Stimulated activated CD4-positive, alpha-beta T cell treated with anti-CD3 and anti-CD28 coated beads, Interleukin-1b, Interleukin-23, amount 100 ng/mL, for 1 hour (primary cell): ENCODE data around the gene CEACAM3.

Source experiments
- DNase-seq, 2 donors: peaks; one replicate each; pipeline ENCODE4 v3.0.0-alpha.2; 2020; ENCODE audit warnings: low read depth in 2 of 2

CEACAM3 gene

DNA sequence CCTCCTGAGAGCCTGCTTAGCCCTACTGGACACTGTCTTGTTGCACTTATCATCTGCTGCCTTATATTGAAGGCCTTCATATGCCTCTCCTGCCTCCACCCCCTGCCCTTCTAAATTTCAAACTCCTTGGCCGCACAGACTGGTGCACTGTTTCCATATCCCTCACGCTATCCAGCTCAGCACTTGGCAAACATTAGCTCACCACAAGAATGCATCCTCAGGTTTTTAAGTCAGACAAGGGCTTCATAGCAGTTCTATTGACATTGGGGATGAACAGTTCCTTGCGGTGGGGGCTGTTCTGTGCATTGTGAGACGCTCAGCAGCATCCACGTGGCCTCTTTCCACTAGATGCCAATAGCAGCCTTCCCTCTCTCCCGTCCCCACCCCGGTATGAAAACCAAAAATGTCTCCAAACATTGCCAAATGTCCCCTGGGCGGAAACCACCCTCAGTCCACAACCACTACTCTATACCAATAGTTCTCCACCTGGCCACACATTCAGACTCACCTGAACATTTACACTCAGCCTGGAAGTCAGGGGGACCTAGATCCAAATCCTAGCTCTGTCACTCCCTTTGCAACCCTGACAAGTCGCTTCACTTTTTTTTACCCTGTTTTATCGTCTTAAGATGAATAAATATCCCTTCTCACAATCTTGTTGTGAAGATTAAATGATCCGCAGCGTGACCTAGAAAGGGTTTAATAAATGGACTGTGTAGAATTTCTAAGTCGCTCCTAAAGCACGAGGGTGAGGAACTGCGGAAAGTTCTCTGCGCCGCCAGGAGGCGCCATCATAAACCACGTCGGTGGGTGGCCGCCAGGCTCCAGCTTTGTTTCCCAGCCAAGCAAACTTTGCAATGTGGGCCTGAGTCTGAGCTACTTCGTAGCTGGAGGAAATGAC, 3.6 kb upstream of the CEACAM3 start:
- peak in 1 of 2 donors; percentile 33 for DNase-seq

- DNase-seq: no peak
Observed at GRCh38 chr19:41793414-41793727, 3.0 kb upstream of the CEACAM3 start.

DNA sequence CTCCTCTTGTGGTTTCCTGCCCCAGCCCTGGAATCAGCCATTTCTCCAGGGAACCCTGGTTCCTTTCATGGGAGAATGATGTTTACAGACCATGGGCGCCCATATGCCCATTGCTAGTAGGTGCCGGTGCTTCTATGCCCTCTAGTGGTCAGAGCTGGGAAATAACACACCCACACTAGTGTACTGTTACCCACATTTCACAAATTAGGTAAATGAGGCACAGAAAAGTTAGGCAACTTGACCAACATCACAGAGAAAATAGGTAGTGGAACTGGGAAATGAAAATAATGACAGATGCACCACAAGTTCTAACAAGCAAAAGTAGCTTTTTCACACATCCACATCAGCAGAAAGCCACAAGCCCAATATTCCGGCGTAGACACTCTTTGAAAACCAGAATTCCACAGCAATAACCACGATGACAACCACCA, 1.3 kb upstream of the CEACAM3 start:
- DNase-seq: peak; percentile 21 to 35

GRCh38 chr19:41796901-41797300, 514 bp downstream of the CEACAM3 start:
- DNase-seq: no peak

DNA sequence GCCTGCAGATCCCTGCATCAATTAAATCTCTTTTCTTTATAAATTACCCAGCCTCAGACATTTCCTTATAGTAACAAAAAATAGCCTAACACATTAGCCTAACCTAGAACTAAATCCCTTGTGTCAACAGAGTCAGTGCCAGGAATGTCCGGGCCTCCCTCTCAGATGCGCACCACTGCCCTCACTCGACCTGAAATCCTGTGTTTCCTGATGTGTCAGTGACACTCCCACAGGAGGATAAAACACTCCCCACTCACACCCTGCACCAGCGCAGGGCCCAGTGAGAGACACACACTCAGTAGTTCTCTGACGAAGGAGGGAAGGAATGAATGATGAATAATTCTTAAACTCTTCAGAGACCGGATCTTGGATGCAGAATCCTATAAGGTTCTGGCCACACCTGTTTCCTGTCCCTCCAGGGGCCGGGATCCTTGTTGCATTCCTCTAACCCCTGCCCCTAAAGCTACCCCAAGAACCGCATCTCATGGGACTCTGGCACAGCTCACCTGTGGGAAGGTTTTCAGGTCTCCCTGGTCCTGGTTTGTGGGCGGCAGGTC, 3.1 kb downstream of the CEACAM3 start:
- no peak for DNase-seq

GRCh38 chr19:41801031-41801430, 4.6 kb downstream of the CEACAM3 start:
- DNase-seq: no peak

DNA sequence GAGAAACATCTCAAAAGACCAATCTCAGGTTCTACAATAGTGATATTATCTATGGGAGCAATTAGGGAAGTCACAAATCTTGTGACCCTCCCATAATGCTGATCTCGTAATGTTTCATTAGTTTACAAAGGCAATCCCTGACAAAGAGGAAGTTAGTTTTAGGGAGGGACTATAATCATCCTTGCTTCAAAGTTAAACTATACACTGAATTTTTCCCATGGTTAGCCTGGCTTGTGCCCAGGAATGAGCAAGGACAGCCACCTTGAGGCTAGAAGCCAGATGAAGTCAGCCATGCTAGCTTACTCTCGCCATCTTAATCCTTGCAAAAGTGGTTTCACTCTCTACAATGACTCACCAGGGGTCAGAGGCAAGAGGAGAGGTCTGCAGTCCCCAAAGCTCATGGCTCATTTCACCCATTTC, 5.4 kb downstream of the CEACAM3 start:
- no peak for DNase-seq

DNA sequence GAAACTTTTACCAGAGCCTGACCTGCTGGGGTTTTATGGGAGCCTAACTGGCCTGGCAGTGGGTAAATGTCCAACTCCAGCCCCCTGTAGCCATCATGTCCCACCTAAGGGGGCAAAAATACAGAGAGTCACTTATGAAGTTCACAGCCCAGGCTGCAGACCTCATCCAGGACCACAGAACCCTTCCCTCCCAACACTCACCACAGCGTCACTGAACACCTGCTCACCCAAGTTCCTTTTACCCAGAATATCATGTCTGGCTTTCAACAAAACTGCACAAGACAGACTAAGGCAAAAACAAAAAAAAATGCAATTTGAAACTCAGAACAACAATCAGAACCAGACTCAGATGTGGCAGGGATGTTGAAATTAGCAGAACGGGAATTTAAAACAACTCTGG, 6.4 kb downstream of the CEACAM3 start:
- no peak for DNase-seq

- no peak for DNase-seq
Observed at GRCh38 chr19:41804336-41804735, 7.9 kb downstream of the CEACAM3 start.

- DNase-seq: no peak
Observed at GRCh38 chr19:41807176-41807575, 10.8 kb downstream of the CEACAM3 start.

DNA sequence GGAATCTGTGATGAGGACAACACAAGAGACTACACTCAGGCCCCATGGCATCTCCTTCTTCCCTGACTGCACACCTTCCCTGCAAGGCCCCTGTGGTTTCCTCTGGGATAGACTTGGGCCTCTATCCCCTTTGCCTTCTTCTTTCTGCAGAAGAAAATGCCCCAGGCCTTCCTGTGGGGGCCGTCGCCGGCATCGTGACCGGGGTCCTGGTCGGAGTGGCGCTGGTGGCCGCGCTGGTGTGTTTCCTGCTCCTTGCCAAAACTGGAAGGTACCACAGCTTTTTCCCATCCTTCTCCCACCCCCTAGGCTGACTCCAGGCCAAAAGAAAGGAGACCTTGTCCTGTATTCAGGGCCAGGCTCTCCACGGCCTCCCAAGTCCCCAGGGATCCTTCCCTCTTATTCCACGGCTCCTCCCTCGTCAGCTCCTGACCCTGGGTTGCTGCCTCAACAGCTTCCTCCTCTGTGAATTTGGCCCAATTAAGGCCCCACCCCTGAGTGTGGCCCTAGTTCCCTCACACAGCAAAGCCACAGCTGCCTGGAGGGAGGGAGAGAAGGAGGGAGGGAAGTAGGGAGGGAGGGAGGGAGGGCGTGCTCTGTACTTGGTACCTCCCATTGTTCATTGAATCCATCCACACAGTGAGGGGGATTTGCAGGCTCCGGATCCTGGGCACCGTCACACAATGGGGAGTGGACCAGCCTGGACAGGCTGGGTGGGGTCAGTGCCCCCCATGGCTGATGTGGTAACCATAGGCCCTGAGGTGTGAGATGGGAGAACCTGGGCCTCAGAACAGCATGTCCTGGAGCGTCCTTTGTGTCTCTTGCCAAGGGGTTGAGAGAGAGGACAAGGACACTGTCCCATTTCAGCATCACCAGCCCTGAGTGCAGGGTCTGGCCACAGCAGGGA, 12.5 kb downstream of the CEACAM3 start:
- DNase-seq: no peak

DNA sequence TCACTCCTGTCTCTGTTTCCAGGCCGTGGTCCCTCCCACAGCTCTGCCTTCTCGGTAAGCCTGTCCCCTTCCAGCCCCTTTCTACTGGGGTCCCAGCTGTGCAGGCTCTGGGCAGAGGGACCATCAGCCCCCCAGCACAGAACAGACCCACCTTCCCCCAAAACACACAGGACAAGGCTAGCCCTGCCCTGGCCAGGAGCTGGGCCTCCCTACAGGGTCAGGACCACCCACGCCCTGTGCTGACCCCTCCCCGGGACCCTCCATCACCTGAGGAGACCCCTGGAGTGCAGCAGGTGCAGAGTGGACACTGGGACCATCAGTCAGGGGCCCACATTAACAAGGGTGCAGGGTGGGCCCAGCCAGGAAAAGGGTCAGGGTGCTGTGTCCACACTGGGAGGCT, 13.9 kb downstream of the CEACAM3 start:
- DNase-seq: no peak

GRCh38 chr19:41811036-41811435, 14.6 kb downstream of the CEACAM3 start:
- no peak for DNase-seq

GRCh38 chr19:41811981-41812380, 15.6 kb downstream of the CEACAM3 start:
- DNase-seq: no peak

DNA sequence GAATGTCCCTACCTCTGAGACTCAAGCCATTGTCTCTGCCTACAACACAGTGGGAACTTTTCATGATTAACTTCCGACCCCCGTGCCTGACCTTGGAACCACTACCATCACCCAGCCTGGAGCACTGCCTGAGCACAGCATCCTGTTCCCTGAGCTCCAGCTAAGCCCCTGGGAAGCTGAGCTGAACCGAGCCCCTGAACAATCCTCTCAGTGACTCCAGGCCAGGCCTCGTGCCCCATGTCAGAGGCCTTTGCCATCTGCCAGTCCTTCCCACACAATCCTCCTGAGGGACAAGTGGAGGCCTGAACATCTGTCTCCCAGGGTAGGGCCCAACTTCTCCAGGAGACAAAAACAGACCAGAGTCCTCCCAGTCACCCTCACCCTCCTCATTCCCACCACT, 17.5 kb downstream of the CEACAM3 start:
- no peak for DNase-seq

DNA sequence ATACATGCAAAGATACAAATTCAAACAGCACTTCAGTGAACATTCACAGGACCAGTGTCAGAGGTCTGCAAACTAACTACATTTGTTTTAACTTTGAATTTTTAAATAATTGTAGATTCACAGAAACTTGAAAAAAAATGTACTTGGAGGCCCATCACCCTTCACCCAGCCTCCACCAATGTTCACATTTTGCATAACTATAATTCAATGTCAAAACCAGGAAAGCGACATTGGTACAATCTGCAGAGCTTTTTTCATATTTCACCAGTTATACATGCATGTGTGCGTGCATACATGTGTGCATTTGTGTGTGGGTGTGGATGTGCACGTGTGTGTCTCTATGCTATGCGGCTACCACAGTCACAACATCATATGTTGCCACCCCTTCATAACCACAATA, 18.9 kb downstream of the CEACAM3 start:
- no peak for DNase-seq

- no peak for DNase-seq
Observed at GRCh38 chr19:41816761-41817160, 20.4 kb downstream of the CEACAM3 start.

GRCh38 chr19:41821003-41821735, 24.8 kb downstream of the CEACAM3 start:
- no peak for DNase-seq

GRCh38 chr19:41837981-41838708, 41.8 kb downstream of the CEACAM3 start:
- DNase-seq: no peak

DNA sequence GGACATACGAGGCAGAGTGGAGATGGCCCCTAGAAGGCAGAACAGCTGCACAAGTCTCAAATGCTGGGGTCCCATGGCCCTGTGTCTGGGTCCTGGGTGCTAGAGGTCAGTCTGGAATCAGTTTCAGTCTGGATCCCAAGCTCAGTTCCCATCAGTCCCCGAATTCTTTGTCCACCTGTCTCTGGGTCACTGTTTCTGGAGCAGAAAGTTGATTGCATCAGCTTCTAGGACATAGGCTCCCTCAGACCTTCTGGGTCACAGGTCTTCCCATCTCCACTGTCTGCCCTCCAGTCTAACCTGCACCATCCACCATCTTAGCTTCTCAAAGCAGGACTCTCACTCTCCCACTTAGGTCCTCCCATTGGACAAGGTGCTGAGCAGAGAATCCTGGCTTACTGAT, 42.8 kb downstream of the CEACAM3 start:
- no peak for DNase-seq

GRCh38 chr19:41843371-41843770, 47.0 kb downstream of the CEACAM3 start:
- DNase-seq: no peak
